HEK293 (cell line): ENCODE measurements around the gene DENND2C.

Source experiments
- CTCF ChIA-PET: fragments of 350-600 bp; formaldehyde crosslinking; extraction: SDS; loops from one replicate; lab custom pipeline; 2021; ENCODE audit warnings: antibody characterized with exemption; lab: Yijun Ruan, JAX
- POLR2A ChIA-PET: fragments of 300-600 bp; formaldehyde crosslinking; extraction: SDS; loops from one replicate; lab custom pipeline; 2020; ENCODE audit warnings: antibody characterized with exemption, inconsistent platforms; lab: Yijun Ruan, JAX
- H3K27ac ChIP-seq: fragments of 200-500 bp; sonication (Bioruptor generic); 2 replicates; pipeline ENCODE4 v1.5.1; 2014; ENCODE audit warnings: low read depth, low read length, control low read depth, inconsistent platforms; ENCODE audit errors: extremely low read depth
- H3K36me3 ChIP-seq, 2 experiments: fragments of 200-500 bp in 1 of 2; sonication (Bioruptor generic) in 1 of 2; 1 replicate in 1 of 2; 2 replicates in 1 of 2; pipeline ENCODE4 v1.5.1; 2014 to 2017; ENCODE audit warnings: inconsistent platforms in 2 of 2, low read length in 2 of 2; ENCODE audit not compliant: control insufficient read depth in 2 of 2, insufficient read depth in 1 of 2
- H3K4me1 ChIP-seq: fragments of 200-500 bp; sonication (Bioruptor generic); 2 replicates; pipeline ENCODE4 v1.5.1; 2014; ENCODE audit warnings: mild to moderate bottlenecking, low read length, inconsistent platforms; ENCODE audit not compliant: control insufficient read depth, insufficient read depth
- H3K4me3 ChIP-seq: 2 replicates; pipeline ENCODE4 v1.5.1; 2011; ENCODE audit warnings: low read depth, mild to moderate bottlenecking, control low read depth, low read length, moderate library complexity
- H3K9me3 ChIP-seq: fragments of 200-500 bp; sonication (Bioruptor generic); 2 replicates; pipeline ENCODE4 v1.5.1; 2014; ENCODE audit warnings: low read depth, low read length, inconsistent platforms; ENCODE audit not compliant: control insufficient read depth, insufficient read depth
- KLF1 ChIP-seq: fragments of 450-650 bp; formaldehyde crosslinking; IDR thresholded peaks from 2 replicates; pipeline ENCODE4 v1.5.1; 2016; ENCODE audit warnings: missing biosample characterization, missing genetic modification characterization
- KLF17 ChIP-seq: fragments of 450-650 bp; formaldehyde crosslinking; IDR thresholded peaks from 2 replicates; pipeline ENCODE4 v1.5.1; 2016; ENCODE audit warnings: missing biosample characterization, missing genetic modification characterization
- KLF7 ChIP-seq: fragments of 450-650 bp; formaldehyde crosslinking; IDR thresholded peaks from 2 replicates; pipeline ENCODE4 v1.5.1; 2016; ENCODE audit warnings: missing biosample characterization, missing genetic modification characterization, borderline replicate concordance
- KLF8 ChIP-seq: fragments of 450-650 bp; formaldehyde crosslinking; IDR thresholded peaks from 2 replicates; pipeline ENCODE4 v1.5.1; 2016; ENCODE audit warnings: missing biosample characterization, missing genetic modification characterization
- KLF9 ChIP-seq: fragments of 450-650 bp; formaldehyde crosslinking; IDR thresholded peaks from 2 replicates; pipeline ENCODE4 v1.5.1; 2016; ENCODE audit warnings: missing biosample characterization, missing genetic modification characterization, low read depth
- MYNN ChIP-seq: fragments of 450-650 bp; formaldehyde crosslinking; IDR thresholded peaks from 2 replicates; pipeline ENCODE4 v1.5.1; 2016; ENCODE audit warnings: missing biosample characterization, missing genetic modification characterization, borderline replicate concordance
- PRDM4 ChIP-seq: fragments of 450-650 bp; formaldehyde crosslinking; IDR thresholded peaks from 2 replicates; pipeline ENCODE4 v1.5.1; 2017; ENCODE audit warnings: missing biosample characterization, missing genetic modification characterization
- SCRT2 ChIP-seq: fragments of 450-650 bp; formaldehyde crosslinking; IDR thresholded peaks from 2 replicates; pipeline ENCODE4 v1.5.1; 2016; ENCODE audit warnings: missing biosample characterization, missing genetic modification characterization
- SP2 ChIP-seq: fragments of 450-650 bp; formaldehyde crosslinking; IDR thresholded peaks from 2 replicates; pipeline ENCODE4 v1.5.1; 2016; ENCODE audit warnings: missing biosample characterization, missing genetic modification characterization
- SP7 ChIP-seq: fragments of 450-650 bp; formaldehyde crosslinking; IDR thresholded peaks from 2 replicates; pipeline ENCODE4 v1.5.1; 2016; ENCODE audit warnings: missing biosample characterization, missing genetic modification characterization
- TRIM28 ChIP-seq: IDR thresholded peaks from 2 replicates; pipeline ENCODE4 v1.6.1; 2011; ENCODE audit warnings: low read length, control low read depth, borderline replicate concordance
- ZBTB17 ChIP-seq: fragments of 450-650 bp; formaldehyde crosslinking; IDR thresholded peaks from 2 replicates; pipeline ENCODE4 v1.5.1; 2016; ENCODE audit warnings: missing biosample characterization, missing genetic modification characterization
- ZBTB20 ChIP-seq: fragments of 450-650 bp; formaldehyde crosslinking; IDR thresholded peaks from 2 replicates; pipeline ENCODE4 v1.5.1; 2016; ENCODE audit warnings: missing biosample characterization, missing genetic modification characterization
- ZNF2 ChIP-seq: fragments of 450-650 bp; formaldehyde crosslinking; IDR thresholded peaks from 2 replicates; pipeline ENCODE4 v1.5.1; 2016; ENCODE audit warnings: missing biosample characterization, missing genetic modification characterization
- ZNF221 ChIP-seq: fragments of 450-650 bp; formaldehyde crosslinking; IDR thresholded peaks from 2 replicates; pipeline ENCODE4 v1.5.1; 2017; ENCODE audit warnings: missing biosample characterization, missing genetic modification characterization, borderline replicate concordance
- ZNF23 ChIP-seq: fragments of 450-650 bp; formaldehyde crosslinking; IDR thresholded peaks from 2 replicates; pipeline ENCODE4 v1.5.1; 2016; ENCODE audit warnings: missing biosample characterization, missing genetic modification characterization, borderline replicate concordance
- ZNF24 ChIP-seq: fragments of 450-650 bp; formaldehyde crosslinking; IDR thresholded peaks from 2 replicates; pipeline ENCODE4 v1.5.1; 2016; ENCODE audit warnings: missing biosample characterization, missing genetic modification characterization
- ZNF335 ChIP-seq: fragments of 450-650 bp; formaldehyde crosslinking; conservative IDR thresholded peaks from 2 replicates; pipeline ENCODE4 v1.5.1; 2016; ENCODE audit warnings: missing biosample characterization, missing genetic modification characterization
- ZNF391 ChIP-seq: fragments of 450-650 bp; formaldehyde crosslinking; IDR thresholded peaks from 2 replicates; pipeline ENCODE4 v1.5.1; 2016; ENCODE audit warnings: low read depth, missing biosample characterization, missing genetic modification characterization, borderline replicate concordance
- ZNF558 ChIP-seq: fragments of 450-650 bp; formaldehyde crosslinking; IDR thresholded peaks from 2 replicates; pipeline ENCODE4 v1.5.1; 2016; ENCODE audit warnings: missing biosample characterization, missing genetic modification characterization
- ZNF624 ChIP-seq: fragments of 450-650 bp; formaldehyde crosslinking; IDR thresholded peaks from 2 replicates; pipeline ENCODE4 v1.5.1; 2017; ENCODE audit warnings: missing biosample characterization, missing genetic modification characterization
- ZNF660 ChIP-seq: fragments of 450-650 bp; IDR thresholded peaks from 2 replicates; pipeline ENCODE4 v1.5.1; 2018; ENCODE audit warnings: missing biosample characterization, mild to moderate bottlenecking, missing genetic modification characterization
- ZNF785 ChIP-seq: fragments of 450-650 bp; formaldehyde crosslinking; IDR thresholded peaks from 2 replicates; pipeline ENCODE4 v1.5.1; 2016; ENCODE audit warnings: missing biosample characterization, missing genetic modification characterization
- ZNF792 ChIP-seq: fragments of 450-650 bp; formaldehyde crosslinking; IDR thresholded peaks from 2 replicates; pipeline ENCODE4 v1.5.1; 2016; ENCODE audit warnings: missing biosample characterization, missing genetic modification characterization

The DENND2C gene

GRCh38 chr1:114670083-114671010, 498 bp upstream of the DENND2C start (continued):
- TF ChIP-seq SCRT2 (peak; percentile 9; the same call in 1 of the 2 replicates), ZBTB20 (tag by site-specific recombination) (0 out of 2 replicates have a peak, but pooled peaks have one; percentile 44), SP7 (tag by site-specific recombination) (0 out of 2 replicates have a peak, but pooled peaks have one; percentile 7), ZNF221 (tag by site-specific recombination) (no peak), KLF1 (tag by site-specific recombination) (peak; percentile 71; the same call in 1 of the 2 replicates), PRDM4 (tag by site-specific recombination) (peak; percentile 79), KLF8 (tag by site-specific recombination) (peak; percentile 69), ZNF391 (tag by site-specific recombination) (0 out of 2 replicates have a peak, but pooled peaks have one; percentile 24), ZNF335 (tag by site-specific recombination) (peak; percentile 98), ZNF24 (peak; percentile 29; the same call in 1 of the 2 replicates), ZBTB17 (tag by site-specific recombination) (peak; percentile 78), ZNF792 (tag by site-specific recombination) (0 out of 2 replicates have a peak, but pooled peaks have one; percentile 58), ZNF2 (tag by site-specific recombination) (0 out of 2 replicates have a peak, but pooled peaks have one; percentile 25), KLF17 (tag by site-specific recombination) (peak; percentile 66), ZNF660 (0 out of 2 replicates have a peak, but pooled peaks have one; percentile 23), KLF9 (tag by site-specific recombination) (peak; percentile 34; the same call in 1 of the 2 replicates), KLF7 (tag by site-specific recombination) (peak; percentile 19; the same call in 1 of the 2 replicates), MYNN (tag by site-specific recombination) (0 out of 2 replicates have a peak, but pooled peaks have one; percentile 32)
- TF ChIP-seq, all 188 proteins: peak for 32

GRCh38 chr1:114668784-114669561, 876 bp downstream of the DENND2C start:
- ChIA-PET POLR2A (interaction anchor here (0.8 to 2.4 kb wide), 7 partner anchors 8 to 321 kb away, joined by 3 to 15 read pairs (median 4); partner anchors contain the start of genes BCAS2, NRAS and TRIM33), CTCF (interaction anchor here (0.5 to 1.6 kb wide), 7 partner anchors 13 to 430 kb away, joined by 3 to 6 read pairs (median 4); partner anchors contain the start of gene AMPD1)
- Histone ChIP-seq H3K4me1 (peaks cover 6% of the 10 kb centered on the region; the same call in 1 of the 2 replicates), H3K36me3 (no peaks in the 10 kb centered on the region; a peak in 1 of 3 replicates), H3K4me3 (peak overlapping the region; percentile 80), H3K27ac (peak overlapping the region; percentile 65), H3K9me3 (no peaks in the 10 kb centered on the region)
- TF ChIP-seq ZNF2 (tag by site-specific recombination) (no peak), KLF17 (tag by site-specific recombination) (no peak), ZNF558 (no peak), ZNF785 (tag by site-specific recombination) (no peak), TRIM28 (0 out of 2 replicates have a peak, but pooled peaks have one; percentile 29), ZNF23 (no peak), ZNF335 (tag by site-specific recombination) (no peak), MYNN (tag by site-specific recombination) (0 out of 2 replicates have a peak, but pooled peaks have one; percentile 15), SP2 (tag by site-specific recombination) (no peak), ZNF624 (tag by site-specific recombination) (no peak)
